ENCODE data around the gene SAMD4A.
"Not testable (repeated sequence)": the region's sequence is repeated elsewhere in the genome, so short reads cannot be mapped to it uniquely, and the experiment has no call there.

The SAMD4A gene

DNA sequence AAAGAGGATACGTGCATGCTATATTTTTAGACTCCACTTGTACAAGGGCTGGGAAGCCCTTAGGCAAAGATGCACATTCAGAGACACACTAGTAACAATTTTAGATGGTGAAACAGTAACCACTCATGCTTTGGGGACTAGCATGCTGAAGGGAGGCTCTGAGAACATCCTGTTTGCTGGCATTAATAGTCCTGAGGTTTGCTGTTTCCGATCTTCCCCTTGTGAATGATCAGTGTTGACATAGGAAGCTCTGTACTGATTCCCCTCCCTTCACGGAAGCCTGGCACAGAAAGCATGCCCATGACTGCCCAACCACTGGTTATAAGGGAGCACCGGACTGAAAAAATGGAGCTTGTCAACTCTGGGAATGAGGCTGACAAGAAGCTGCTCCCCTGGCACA is 171.1 kb downstream of the SAMD4A start:
- no peak for DNase-seq

DNA sequence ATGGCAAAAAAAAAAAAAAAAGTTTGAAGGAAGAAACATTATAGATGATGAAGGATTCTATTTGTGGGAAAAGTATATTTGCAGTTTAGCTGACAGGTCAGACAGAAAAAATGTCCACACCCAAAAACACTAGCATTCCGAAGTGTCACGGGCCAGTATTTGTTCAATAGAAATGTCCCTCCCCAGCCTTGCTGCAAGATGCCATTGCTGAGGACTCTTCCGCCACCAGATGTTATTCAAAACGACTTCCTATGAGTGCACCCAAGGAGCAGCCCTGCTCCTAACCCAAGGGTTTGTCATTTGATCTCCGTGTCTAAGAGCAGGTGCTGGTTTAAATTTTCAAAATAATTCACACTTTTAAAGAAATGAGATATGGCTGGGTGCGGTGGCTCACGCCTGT is 172.6 kb downstream of the SAMD4A start:
- no peak for DNase-seq

DNA sequence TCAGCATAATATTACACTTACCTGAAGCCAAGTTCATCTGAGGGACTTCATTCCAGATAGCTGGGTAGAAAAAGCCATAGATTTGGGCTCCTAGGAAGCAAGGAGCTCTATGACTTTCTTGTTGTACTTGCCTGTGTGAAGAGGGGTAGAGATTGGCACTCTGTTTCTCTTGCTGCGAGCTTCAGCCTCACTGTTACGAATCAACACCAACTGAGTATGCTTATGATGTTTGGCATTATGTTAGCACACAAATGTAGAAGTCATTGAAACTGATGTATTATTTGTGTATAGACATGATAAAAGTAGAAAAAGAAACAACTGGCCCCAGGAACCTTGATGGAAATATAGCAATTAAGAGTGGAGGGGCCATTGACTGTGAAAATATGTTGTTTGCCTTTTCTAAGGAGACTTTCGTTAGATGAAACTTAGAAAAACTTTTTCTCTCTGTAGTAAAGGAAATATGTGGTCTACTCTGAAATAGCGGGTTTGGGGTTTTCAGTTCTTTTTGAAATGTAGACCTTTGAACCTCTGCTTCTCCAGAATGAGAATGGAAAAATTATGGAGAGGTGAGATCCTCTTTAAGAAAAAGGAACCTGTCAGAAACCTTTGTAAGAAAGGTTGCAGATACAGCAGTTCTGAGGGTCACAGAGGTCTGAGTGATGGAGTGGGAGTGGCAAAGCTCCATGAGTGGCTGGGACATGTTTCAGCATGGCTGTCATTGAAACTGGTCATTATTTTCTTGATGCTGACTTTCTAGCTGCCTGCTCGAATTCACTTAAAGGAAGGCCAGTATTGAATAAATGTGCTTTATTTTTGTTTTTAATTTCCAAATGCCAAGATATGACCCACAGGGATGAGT is 175.8 kb downstream of the SAMD4A start:
- no peak for DNase-seq

DNA sequence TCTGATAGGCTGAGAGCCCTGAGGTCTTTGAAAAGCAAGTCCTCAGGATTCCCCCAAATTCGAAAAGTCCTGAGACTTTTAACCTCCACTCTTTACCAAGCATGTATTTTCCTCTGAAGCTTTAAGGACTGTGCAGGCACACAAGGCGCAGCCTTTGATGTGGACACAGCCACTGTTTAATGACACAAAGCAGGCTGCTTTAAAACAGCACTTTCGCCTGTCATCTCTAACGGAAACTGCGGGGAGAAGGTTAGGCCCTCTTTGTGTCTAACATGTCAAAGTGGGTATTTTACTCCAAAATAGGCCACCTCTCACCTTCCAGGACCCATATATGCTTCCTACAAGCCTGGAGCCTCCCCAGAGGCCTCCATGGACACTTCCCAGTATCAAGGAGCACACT is 176.5 kb downstream of the SAMD4A start:
- DNase-seq: no peak

DNA sequence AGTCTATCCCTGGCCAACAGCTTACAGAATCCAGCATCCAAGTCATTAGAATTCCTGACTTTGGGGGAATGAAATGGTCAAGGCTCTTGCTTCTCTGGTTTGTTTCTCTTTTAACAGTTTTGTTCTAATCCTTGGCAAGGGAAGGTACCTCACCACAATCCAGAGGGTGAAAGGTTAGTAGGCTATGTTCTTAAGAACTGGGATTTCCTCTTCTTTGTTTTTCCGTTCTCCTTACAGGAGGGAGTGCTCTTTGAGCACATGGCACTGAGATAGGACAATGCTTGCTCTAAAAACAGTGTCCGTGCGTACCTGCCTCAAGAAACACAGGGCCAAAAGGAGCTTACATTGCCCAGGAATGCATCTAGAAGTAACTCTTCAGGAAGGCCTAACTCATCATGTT is 179.1 kb downstream of the SAMD4A start:
- no peak for DNase-seq

DNA sequence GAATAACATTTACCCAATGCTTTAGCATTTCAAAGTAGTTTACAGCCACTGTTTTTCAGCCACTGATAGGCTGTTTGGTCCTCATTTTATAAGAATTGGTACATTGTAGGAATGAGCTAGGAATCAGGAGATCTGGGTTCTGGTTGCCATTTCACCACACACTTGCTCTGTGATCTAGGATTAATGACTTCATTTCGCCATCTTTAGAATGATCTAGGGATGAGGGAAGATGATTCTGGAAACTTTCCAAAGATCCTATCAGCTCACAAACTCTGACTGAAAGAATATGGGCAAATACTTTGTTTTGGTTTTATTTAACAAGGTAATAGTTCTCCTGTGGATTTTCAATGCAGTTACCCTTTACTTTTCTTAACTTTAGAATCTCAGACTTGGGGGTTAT is 180.7 kb downstream of the SAMD4A start:
- DNase-seq: no peak

DNA sequence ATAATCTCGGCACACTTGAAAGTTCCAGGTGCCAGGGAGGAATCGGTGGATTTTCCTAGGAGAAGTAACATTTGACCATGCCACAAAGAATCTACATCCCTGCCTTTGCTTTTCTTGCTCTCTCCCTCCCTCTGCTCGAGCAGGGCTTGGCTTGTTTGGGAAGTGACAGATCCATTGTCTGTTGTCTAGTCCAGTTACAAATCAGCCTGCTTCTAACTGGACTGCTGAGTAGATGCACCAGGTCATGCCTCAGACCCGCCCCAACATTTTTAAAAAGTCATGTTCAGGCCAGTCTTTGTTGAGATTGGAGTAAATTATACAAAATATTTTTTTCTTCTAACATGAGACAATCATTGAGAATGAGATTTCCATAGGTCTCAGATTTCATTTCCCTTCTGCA is 182.3 kb downstream of the SAMD4A start:
- DNase-seq: no peak

DNA sequence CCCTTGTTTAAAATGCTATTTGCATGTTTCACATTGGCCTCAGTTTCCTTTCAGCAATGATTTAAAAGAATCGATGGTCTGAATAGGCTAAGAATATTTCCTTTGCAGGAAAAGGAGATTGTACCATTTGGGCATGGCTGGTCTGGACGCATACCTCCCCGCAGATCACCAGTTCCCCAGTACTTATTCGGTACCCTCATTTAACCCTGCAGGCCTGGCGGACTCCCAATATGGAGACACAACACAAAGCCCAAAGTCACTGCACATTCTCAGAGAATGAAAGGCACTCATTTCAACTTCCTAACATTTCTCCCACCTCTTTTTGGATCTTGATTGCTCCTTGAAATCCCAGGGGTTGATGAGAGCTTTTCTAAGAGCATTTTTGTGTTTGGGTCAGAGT is 182.8 kb downstream of the SAMD4A start:
- DNase-seq: no peak

DNA sequence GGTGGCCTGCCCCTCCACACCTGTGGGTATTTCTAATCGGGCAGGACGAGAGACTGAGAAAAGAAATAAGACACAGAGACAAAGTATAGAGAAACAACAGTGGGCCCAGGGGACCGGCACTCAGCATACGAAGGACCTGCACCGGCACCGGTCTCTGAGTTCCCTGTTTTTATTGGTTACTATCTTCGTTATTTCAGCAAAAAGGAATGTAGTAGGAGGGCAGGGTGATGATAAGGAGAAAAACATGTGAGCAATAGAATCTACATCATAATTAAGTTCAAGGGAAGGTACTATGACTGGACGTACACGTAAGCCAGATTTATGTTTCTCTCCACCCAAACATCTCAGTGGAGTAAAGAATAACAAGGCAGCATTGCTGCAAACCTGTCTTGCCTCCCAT is 185.7 kb downstream of the SAMD4A start:
- DNase-seq: not testable (repeated sequence)

DNA sequence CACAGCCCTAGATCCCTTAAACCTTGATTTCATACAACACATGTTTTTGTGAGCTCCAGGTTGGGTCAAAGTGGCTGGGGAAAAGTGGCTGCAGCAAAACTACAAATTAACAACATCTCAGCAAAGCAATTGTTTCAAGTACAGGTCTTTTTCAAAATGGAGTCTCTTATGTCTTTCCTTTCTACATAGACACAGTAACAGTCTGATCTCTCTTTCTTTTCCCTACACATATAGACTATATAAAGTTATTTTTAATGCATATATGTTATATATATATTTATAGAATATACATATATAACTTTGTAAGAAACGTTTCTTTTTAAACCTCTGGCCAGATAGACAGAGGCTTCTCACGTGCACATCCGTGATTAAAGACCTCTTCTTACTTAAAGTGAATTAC is 186.5 kb downstream of the SAMD4A start:
- DNase-seq: not testable (repeated sequence)

DNA sequence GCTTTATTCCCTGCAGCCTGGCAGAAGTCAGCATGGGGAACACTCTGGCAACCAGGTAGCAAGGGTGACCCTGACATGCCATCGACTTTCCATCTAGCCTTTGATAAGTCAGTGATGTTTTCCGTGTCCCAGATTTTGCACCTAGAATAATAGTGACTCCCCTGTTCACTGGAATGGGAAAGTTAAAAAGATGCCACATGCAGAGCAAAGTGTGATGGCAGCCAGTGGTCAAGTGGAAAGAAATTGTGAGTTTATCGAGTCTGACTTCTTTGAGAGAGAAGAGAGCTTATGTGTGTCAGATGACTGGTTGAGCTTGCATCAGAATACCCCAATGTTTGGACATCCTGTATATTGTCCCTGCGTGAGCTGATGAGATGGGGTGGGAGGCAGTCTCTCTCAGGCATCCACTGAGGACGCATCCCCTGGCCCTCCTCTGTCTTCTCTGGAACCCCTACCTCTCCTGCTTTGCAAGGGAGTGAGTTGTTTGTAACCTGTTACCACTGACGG is 187.2 kb downstream of the SAMD4A start:
- DNase-seq: no peak

DNA sequence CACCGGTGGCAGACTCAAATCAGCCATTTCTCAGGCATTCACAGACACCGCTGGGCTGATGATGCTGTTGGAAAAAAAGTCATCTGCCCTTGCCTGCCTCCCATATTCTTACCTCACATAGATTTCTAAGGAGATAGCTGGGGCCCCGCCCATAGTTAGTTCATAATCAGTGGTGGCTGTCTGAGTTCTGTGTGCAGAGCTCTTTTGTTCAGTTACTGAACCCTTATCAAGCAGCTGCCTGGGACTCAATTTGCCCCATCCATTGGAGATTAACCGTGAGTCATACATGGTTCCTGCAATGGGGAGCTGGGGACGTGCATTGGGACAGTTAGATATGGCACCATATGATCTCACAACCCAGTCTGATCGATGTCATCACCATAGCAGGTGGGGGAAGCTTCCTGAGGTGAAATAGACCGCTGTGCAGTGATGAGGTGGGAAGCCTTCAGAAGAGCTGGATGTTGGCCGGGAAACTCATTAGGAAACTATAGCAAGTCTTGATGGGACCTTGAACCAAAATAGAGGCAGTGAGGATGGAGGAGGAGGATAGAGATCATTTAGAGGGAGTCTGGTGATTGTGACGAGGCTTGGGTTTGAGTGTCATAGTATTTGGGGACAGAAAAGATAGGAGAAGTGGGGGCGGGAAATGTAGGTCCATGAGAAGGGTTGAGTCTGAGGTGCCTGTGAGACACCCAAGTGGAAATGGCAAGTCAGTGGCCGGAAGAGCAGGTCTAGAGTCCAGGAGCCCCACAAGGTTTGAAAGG is 187.9 kb downstream of the SAMD4A start:
- no peak for DNase-seq

DNA sequence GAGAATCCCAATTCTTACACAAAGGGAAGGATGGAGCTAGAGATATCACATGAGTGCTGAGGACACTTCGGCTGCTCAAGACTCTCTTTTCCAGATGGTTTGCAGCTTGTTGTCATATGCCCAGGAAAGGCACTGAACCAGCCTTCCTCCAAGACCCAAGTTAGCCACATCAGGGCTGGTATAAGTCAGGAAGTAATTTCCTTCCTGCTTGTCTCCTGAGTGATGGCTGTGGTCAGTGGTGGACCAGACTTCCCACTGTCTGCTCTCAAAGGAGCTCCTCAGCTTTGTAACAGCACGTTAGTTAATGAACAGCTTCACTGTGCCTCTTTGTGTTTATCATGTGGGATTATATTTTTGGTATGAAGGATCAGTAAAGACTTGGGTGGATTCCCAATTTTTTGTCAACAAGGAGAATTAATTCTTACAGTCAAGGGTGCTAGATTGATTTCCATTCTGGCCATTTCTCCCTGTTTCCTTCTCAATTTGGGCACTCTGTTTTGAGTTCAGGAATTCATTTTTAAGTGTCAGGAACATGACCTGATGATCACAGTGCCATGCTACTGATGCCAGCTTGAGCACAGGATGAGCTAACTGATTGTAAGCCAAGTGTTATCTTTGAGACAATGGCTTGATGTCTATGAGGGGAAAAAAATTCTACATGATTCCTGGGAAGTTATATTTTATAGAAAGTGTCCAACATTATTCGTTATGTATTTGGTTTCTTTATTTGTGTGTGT is 189.9 kb downstream of the SAMD4A start:
- DNase-seq: no peak

DNA sequence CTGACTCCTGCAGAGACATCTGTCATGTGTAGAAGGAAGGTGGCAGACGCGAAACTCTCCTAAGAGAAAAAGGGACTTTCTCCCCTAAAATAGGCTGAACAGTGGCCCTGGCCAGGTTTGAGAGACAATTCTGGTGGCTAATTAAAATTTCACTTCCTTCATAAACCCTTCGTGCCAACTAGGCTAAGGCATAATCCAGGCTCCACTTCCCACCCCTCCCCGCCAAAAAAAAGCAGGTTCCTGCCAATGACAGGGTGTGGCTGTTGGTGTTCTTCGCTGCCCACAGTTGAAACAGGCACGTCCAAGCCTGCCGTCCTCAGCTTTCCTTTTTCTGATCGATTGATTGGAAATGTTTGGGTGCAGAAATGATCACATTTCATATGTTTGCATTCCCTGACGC is 191.1 kb downstream of the SAMD4A start:
- no peak for DNase-seq

DNA sequence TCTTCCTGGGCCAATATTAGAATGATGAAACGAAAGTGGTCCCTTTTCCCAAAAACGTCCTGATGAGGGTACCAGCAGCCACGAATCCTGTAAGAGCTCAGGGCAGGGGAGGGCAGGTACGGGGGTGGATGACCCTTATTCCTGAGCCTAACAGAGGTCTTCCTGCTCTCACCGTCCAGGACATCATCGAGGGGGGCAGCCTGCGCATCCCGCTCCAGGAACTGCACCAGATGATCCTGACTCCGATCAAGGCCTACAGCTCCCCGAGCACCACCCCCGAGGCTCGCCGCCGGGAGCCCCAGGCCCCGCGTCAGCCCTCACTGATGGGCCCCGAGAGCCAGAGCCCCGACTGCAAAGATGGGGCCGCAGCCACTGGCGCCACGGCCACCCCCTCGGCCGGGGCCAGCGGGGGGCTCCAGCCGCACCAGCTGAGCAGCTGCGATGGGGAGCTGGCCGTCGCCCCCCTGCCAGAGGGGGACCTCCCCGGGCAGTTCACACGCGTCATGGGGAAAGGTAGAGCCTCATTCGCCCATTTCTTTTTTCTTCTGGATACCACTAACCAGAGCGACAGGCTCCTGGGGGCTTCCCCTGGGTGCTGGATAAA is 193.2 kb downstream of the SAMD4A start:
- no peak for DNase-seq

DNA sequence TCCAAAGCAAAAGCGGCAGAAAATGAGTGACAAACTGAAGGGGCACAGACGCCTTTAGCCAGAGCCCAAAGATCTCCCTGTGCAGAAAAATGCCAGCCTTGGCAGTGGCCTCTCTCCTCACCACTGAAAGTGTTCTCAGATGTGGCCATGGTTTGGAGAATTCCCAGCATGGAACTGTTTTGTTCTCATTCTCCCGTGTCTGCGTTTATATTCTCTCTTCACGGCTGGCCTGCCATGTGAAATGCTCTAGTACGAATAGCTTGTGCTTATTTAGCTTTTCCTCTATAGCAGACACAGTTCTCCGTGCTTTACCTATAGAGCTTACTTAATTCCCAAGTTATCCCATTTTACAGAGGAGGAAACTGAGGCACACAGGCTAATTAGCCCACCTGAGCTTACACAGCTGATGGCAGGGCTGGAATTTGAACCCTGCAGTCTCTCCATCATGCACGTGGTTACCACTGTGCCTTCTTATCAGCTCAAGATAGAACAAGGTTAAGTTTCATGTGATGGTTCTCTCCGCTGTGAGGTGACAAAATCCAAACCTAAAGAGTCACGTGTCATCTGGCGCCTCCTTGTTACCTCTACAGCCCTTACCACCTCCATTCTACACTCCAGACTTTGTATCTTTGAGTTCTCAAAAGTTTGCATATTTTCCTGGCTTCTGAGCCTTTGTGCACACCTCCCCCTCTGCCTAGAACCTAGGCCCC is 194.1 kb downstream of the SAMD4A start:
- no peak for DNase-seq

DNA sequence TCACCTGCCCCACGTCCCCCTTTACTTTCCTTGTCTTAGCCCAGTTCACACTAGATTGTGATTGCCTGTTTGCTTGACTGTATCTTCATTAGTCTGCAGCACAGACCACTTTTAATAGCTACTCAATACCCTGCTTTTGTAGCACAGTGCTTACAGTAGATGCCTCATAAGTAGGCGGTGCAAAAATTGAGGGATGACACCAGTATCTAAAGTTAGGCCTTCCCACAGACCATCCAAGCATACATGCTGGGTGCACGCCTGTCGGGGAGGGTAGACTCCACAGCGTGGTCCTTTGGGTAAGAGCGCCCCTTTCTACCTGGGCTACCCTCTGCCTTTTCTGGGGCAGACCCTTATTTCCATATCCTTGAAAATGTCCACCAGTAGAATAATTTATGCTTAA is 194.9 kb downstream of the SAMD4A start:
- DNase-seq: no peak

DNA sequence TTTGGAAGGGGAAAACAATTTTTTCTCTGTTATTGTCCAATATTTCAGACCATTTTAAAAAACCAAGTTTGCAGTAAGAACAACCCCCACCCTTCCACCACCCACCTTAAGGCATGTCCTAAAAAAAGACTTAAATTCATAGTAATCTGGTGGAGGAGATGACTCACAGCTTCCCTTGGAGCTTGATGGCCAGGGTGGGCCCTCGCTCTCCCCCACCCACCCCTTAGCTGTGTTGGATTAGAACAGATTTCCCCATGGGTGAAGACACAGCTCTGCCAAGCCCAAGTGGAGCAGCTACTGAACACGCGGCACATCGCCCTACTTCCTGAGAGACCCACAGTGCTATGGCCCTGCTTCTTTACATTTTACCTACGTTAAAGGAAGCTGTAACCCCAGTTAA is 195.4 kb downstream of the SAMD4A start:
- no peak for DNase-seq

DNA sequence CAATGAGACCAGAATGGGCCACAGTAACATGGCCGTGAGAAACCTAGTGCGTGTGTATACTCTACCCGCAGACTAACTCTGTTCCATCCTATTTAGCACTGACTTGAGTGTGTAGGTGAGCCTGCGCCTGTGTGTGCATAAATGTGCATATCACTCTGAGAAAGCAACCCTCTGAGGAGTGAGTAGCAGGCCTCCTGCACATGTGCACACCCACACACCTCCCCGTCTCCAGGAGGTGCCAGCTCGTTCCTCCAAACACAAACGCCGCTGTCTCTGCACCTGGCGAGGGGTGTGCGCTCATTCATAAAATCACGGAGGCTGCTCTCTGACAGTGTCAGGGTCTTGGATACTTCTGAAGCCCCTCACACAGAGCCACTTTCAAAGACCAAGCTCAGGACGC is 196.8 kb downstream of the SAMD4A start:
- no peak for DNase-seq

DNA sequence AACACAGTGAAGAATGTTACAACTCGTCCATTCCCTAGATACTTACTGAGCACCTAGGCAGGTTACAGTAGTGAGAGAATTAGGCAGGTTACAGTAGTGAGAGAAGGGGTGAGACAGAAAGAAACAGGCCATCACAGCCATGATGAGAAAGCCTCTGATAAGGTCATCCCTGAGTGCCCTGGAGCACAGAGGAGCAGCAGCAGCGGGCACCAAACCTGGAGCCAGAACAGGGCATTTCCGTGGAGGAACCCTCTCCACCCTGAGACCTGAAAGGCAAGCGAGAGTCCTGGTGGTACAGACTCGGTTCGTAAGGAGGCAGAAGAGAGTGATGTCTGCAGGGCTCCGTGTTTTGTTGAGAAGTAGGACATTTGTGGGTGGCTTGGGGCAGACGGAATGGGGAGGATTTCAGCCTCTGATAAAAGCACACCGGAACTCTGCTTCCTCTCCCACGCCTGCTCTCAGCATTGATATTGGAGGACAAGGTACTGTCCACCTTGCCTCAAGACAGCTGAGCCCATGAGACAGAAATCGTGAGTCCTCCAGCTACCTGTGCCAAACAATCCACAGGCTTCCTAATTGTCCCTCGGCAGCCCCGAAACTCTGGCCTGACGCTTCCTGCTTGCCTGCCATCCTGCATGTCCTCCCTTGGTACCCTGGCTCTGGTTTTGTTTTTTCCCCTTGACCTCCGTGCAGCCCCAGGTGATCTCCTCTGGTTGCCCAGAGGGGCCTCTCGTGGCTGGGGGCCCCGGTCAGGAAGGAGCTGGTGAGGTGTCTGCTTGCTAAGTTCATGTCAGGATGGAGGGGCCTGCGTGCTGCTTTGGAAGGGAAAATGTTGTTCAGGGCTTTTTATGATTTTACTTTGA is 199.6 kb downstream of the SAMD4A start:
- DNase-seq: no peak

DNA sequence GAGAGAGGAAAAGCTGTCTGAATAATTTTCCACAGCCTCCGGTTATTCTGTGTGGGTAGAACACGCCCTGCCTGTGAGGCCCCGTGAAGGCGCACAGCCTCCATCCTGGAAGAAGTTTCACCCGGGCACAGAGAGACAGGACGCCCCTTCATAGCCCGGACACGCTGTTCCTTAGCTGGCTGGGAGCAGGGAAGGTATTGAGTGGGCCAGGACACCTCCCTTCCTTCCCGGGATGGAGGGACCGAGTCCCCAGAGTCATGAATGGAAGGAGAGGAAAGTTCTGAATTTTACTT is 200.2 kb downstream of the SAMD4A start:
- DNase-seq: no peak

DNA sequence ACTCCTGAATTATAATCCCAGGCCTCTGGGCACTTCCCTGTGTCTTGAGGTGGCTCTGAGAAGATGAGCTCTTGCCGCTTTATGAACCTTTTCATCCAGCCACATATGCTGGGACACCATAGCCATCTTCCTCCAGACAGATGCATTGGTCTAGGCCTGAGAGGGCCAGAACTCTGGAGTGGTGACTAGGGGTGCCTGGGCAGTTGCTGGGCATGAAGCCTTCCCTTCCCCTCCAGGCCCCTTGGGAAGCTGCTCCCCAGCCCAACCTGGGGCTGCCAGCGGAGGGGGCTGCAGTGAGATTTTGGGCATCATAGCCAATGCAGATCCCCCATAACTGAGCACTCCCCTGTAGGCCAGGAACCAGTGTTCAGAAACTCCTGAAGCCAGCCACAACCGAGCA is 200.5 kb downstream of the SAMD4A start:
- no peak for DNase-seq
